DOHH2 (cell line): ENCODE measurements around the gene KNDC1.

ENCODE experiments used
- EZH2phosphoT487 ChIP-seq: fragments of 200-600 bp; sonication (generic); IDR thresholded peaks from 2 replicates; pipeline ENCODE4 v1.6.1; 2017; ENCODE audit warnings: borderline replicate concordance, mild to moderate bottlenecking, antibody characterized with exemption, low read length, moderate library complexity, mixed read lengths
- TF ChIP-seq, protein P1 (sequence below): fragments of 200-600 bp; sonication (generic); IDR thresholded peaks from one replicate; pipeline ENCODE4 v1.5.1; 2014; ENCODE audit warnings: antibody characterized with exemption, mild to moderate bottlenecking, low read depth, low read length; ENCODE audit not compliant: poor library complexity, severe bottlenecking

DNA sequence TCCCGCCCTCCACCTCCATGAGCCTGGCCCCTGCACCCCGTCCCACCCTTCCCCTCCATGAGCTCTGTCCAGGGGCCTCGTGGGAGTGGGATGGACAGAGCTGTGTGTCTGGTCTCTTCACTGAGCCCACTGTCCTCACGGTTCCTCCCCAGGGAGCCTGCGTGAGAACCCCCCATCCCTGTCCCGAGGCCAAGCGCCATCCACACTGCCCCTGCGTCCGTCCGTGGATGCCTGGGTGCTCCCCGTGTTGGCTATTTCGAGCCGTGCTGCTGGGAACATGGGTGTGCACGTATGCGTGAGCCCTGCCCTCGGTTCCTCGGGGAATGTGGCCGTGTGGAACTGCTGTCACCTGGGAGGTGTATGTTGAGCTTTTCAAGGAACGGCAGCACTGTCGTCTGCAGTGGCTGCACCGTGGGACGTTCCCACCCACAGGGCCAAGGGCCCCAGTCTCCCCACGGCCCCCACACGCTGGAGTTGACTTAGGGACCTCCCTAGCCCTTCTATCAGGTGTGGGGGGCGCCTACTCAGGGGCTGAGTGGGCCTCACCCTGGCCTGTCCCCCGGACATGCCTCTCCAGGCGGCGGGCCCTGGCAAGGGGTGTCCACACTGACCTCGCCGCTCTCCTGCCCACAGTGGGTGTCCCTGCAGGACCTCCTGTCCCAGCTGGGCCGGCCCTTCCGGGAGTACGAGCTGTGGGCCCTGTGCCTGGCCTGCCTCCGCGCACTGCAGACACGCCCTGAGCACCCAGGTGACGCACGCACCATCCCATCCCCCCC lies 28.1 kb downstream of the KNDC1 start:
- TF ChIP-seq, protein P1, sequence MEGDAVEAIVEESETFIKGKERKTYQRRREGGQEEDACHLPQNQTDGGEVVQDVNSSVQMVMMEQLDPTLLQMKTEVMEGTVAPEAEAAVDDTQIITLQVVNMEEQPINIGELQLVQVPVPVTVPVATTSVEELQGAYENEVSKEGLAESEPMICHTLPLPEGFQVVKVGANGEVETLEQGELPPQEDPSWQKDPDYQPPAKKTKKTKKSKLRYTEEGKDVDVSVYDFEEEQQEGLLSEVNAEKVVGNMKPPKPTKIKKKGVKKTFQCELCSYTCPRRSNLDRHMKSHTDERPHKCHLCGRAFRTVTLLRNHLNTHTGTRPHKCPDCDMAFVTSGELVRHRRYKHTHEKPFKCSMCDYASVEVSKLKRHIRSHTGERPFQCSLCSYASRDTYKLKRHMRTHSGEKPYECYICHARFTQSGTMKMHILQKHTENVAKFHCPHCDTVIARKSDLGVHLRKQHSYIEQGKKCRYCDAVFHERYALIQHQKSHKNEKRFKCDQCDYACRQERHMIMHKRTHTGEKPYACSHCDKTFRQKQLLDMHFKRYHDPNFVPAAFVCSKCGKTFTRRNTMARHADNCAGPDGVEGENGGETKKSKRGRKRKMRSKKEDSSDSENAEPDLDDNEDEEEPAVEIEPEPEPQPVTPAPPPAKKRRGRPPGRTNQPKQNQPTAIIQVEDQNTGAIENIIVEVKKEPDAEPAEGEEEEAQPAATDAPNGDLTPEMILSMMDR = no peak
- no peak for TF ChIP-seq EZH2phosphoT487
